WTC11 (cell line): ENCODE measurements around the gene SLC27A5. TPM values are rescaled to one million over a fixed set of nuclear protein-coding genes. Genes with fewer than 3 reads are reported as not detected.

Source experiments
- ATAC-seq: fragments of 200-7000 bp; cut with Tn5 transposase; 2 replicates; pipeline ENCODE4 v1.10.0; 2021; ENCODE audit warnings: mild to moderate bottlenecking, moderate library complexity
- Bru-seq: library from RNA; stranded (reverse); fragments of 400-500 nt; gene quantifications from one replicate; lab custom pipeline; 2021; lab: Mats Ljungman, UMichigan
- CTCF ChIA-PET: fragments of 300-600 bp; sonication (Branson Sonifier 250); formaldehyde crosslinking; loops from one replicate; lab custom pipeline; 2021; ENCODE audit warnings: antibody characterized with exemption; lab: Charles Lee
- POLR2A ChIA-PET: fragments of 350-600 bp; sonication (Branson Sonifier 250); formaldehyde crosslinking; loops from one replicate; lab custom pipeline; 2021; ENCODE audit warnings: antibody characterized with exemption; lab: Charles Lee
- DNase-seq: peaks from one replicate; pipeline ENCODE4 v3.0.0; 2021; ENCODE audit warnings: low spot score
- H3K27ac Mint-ChIP-seq: 2 replicates; pipeline ENCODE4 v1.8.0; 2021; ENCODE audit warnings: mixed read lengths
- H3K27me3 Mint-ChIP-seq: 2 replicates; pipeline ENCODE4 v1.8.0; 2021; ENCODE audit warnings: low read depth, mild to moderate bottlenecking, moderate library complexity, mixed read lengths
- H3K36me3 Mint-ChIP-seq: 2 replicates; pipeline ENCODE4 v1.8.0; 2021; ENCODE audit warnings: mixed read lengths
- H3K4me1 Mint-ChIP-seq: 2 replicates; pipeline ENCODE4 v1.8.0; 2022; ENCODE audit warnings: mixed read lengths
- H3K4me3 Mint-ChIP-seq: 2 replicates; pipeline ENCODE4 v1.8.0; 2021; ENCODE audit warnings: mild to moderate bottlenecking, moderate library complexity, mixed read lengths
- H3K9me3 Mint-ChIP-seq: 2 replicates; pipeline ENCODE4 v1.8.0; 2021; ENCODE audit warnings: mixed read lengths
- HMGA2 ChIP-seq: fragments of 250-450 bp; sonication (Bioruptor Pico); IDR thresholded peaks from 2 replicates; pipeline ENCODE4 v1.4.0; 2021; ENCODE audit warnings: mild to moderate bottlenecking, moderate library complexity
- SMAD3 ChIP-seq: sonication (generic); formaldehyde crosslinking; IDR thresholded peaks from 2 replicates; pipeline ENCODE4 v1.8.0; 2022; ENCODE audit warnings: missing genetic modification reagents, mild to moderate bottlenecking, borderline replicate concordance
- long read RNA-seq, 3 experiments: library from RNA in 1 of 3; library from capped mRNA in 1 of 3; library from polyadenylated mRNA in 1 of 3; unstranded in 2 of 3; stranded (forward) in 1 of 3; transcript quantifications; one replicate each; pipeline ENCODE4 v2.0.0, GENCODE V29; 2021
- total RNA-seq: library from RNA; stranded (reverse); gene quantifications from 3 replicates; pipeline ENCODE4 v1.2.3, GENCODE V29; 2021
- TF ChIP-seq, protein P1 (sequence below): sonication (generic); formaldehyde crosslinking; IDR thresholded peaks from 2 replicates; pipeline ENCODE4 v1.8.1; 2023; ENCODE audit warnings: mild to moderate bottlenecking, missing genetic modification reagents, borderline replicate concordance
- TF ChIP-seq, protein P2 (sequence below): sonication (generic); formaldehyde crosslinking; IDR thresholded peaks from 2 replicates; pipeline ENCODE4 v1.8.0; 2022; ENCODE audit warnings: mild to moderate bottlenecking, missing genetic modification reagents
- TF ChIP-seq, protein P3 (sequence below): sonication (generic); formaldehyde crosslinking; IDR thresholded peaks from 2 replicates; pipeline ENCODE4 v1.8.0; 2022; ENCODE audit warnings: mild to moderate bottlenecking, missing genetic modification reagents
- TF ChIP-seq, protein P4 (sequence below): sonication (generic); formaldehyde crosslinking; IDR thresholded peaks from 2 replicates; pipeline ENCODE4 v1.8.1; 2022; ENCODE audit warnings: low read depth, missing genetic modification reagents, borderline replicate concordance

The SLC27A5 gene, protein sequence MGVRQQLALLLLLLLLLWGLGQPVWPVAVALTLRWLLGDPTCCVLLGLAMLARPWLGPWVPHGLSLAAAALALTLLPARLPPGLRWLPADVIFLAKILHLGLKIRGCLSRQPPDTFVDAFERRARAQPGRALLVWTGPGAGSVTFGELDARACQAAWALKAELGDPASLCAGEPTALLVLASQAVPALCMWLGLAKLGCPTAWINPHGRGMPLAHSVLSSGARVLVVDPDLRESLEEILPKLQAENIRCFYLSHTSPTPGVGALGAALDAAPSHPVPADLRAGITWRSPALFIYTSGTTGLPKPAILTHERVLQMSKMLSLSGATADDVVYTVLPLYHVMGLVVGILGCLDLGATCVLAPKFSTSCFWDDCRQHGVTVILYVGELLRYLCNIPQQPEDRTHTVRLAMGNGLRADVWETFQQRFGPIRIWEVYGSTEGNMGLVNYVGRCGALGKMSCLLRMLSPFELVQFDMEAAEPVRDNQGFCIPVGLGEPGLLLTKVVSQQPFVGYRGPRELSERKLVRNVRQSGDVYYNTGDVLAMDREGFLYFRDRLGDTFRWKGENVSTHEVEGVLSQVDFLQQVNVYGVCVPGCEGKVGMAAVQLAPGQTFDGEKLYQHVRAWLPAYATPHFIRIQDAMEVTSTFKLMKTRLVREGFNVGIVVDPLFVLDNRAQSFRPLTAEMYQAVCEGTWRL
- total RNA-seq (18.8 to 22.0 TPM (median 21.9 TPM) in 3 replicates), Bru-seq, nascent RNA (percentile 36 among the genes with signal in this experiment)
- long read RNA-seq, experiment 1, transcript SLC27A5-204 (3 exons, 643 nt): major isoform, 19 of 22 reads
- long read RNA-seq, experiment 1, partial matches to known transcripts: 1 of 22 reads
- long read RNA-seq, experiment 1, other reads (novel, unspliced or antisense): 2 of 22 reads
- long read RNA-seq, experiment 2, transcript SLC27A5-204 (3 exons, 643 nt): major isoform, 21 of 29 reads
- long read RNA-seq, experiment 2, partial matches to known transcripts: 0 of 29 reads
- long read RNA-seq, experiment 2, other reads (novel, unspliced or antisense): 7 of 29 reads
- long read RNA-seq, experiment 3, partial matches to known transcripts: 2 of 9 reads
- long read RNA-seq, experiment 3, other reads (novel, unspliced or antisense): 3 of 9 reads

DNA sequence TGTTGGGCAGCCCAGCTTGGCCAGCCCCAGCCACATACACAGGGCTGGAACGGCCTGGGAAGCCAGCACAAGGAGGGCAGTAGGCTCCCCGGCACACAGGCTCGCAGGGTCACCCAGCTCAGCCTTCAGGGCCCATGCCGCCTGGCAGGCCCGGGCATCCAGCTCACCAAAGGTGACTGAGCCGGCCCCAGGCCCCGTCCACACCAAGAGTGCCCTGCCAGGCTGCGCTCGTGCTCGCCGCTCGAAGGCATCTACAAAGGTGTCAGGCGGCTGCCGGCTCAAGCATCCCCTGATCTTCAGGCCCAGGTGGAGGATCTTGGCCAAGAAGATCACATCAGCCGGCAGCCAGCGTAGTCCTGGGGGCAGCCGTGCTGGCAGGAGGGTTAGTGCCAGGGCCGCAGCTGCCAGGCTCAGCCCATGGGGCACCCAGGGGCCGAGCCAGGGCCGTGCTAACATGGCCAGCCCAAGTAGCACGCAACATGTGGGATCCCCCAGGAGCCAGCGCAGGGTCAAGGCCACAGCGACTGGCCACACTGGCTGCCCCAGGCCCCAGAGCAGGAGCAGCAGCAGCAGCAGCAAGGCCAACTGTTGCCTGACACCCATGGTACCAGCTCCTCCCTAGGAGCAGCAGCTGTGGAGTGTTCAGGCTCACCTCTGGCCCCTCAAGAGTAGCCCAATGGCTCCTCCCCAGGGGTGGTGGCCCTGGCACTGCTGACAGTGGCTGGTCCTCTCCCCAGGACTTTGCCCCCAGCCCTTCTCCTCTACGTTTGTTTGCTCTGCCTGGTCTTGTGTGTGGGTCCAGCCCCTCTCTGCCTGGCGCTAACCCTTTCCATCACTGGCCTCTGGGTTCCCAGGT lies at the start of gene SLC27A5:
TSS of gene SLC27A5 (minus strand) at position 640 of the 856 bp plus-strand sequence. CDS start at position 603, 37 bp downstream.
- peaks cover 15% of the 10 kb centered on the region for H3K36me3 Mint-ChIP-seq
- DNase-seq (no peak), ATAC-seq (no peak)
- no peak within 1 kb of the TSS for H3K27ac Mint-ChIP-seq
- H3K4me3 Mint-ChIP-seq: no peak within 1 kb of the TSS
- peaks cover 20% of the 10 kb centered on the region for H3K27me3 Mint-ChIP-seq
- peaks cover 18% of the 10 kb centered on the region for H3K4me1 Mint-ChIP-seq
- CTCF ChIA-PET: no interaction called here
- H3K9me3 Mint-ChIP-seq: peaks cover 11% of the 10 kb centered on the region
- no peak for TF ChIP-seq SMAD3 (CRISPR knock-in tag)
- TF ChIP-seq, protein P1, sequence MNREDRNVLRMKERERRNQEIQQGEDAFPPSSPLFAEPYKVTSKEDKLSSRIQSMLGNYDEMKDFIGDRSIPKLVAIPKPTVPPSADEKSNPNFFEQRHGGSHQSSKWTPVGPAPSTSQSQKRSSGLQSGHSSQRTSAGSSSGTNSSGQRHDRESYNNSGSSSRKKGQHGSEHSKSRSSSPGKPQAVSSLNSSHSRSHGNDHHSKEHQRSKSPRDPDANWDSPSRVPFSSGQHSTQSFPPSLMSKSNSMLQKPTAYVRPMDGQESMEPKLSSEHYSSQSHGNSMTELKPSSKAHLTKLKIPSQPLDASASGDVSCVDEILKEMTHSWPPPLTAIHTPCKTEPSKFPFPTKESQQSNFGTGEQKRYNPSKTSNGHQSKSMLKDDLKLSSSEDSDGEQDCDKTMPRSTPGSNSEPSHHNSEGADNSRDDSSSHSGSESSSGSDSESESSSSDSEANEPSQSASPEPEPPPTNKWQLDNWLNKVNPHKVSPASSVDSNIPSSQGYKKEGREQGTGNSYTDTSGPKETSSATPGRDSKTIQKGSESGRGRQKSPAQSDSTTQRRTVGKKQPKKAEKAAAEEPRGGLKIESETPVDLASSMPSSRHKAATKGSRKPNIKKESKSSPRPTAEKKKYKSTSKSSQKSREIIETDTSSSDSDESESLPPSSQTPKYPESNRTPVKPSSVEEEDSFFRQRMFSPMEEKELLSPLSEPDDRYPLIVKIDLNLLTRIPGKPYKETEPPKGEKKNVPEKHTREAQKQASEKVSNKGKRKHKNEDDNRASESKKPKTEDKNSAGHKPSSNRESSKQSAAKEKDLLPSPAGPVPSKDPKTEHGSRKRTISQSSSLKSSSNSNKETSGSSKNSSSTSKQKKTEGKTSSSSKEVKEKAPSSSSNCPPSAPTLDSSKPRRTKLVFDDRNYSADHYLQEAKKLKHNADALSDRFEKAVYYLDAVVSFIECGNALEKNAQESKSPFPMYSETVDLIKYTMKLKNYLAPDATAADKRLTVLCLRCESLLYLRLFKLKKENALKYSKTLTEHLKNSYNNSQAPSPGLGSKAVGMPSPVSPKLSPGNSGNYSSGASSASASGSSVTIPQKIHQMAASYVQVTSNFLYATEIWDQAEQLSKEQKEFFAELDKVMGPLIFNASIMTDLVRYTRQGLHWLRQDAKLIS: no peak
- TF ChIP-seq, all 79 proteins: peak for 0
- POLR2A ChIA-PET: interaction anchor here (0.8 kb wide), 1 partner anchor 44 kb away, joined by 3 read pairs; no protein-coding TSS in a partner anchor

DNA sequence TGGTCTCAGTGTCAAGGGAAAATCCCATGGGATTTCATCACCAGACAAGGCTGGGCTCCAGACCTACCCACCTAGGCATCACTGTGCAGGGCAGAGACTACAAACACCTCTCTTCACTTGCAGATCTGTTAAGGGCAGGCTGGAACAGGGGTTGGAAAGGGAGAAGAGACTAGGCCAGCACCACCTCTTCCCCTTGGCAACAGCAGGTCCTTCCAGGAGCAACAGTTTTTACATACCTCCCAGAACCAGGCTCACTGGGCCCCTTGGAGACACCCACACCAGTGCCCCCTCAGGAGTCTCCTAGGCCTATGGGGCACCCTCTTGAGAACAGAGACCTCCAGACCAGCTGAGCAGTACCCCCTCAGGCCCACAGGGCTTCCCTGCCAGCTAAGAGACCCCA lies 49.1 kb upstream of the SLC27A5 start:
- H3K4me3 Mint-ChIP-seq: 0 out of 2 replicates have a peak overlapping the region, but pooled peaks have one; percentile 97
- no peak overlapping the region for H3K27ac Mint-ChIP-seq
- POLR2A ChIA-PET: interaction anchor here (0.6 kb wide), 1 partner anchor 23 kb away, joined by 3 read pairs; no protein-coding TSS in a partner anchor
- no peak for TF ChIP-seq HMGA2 (CRISPR knock-in tag)
- TF ChIP-seq, protein P2, sequence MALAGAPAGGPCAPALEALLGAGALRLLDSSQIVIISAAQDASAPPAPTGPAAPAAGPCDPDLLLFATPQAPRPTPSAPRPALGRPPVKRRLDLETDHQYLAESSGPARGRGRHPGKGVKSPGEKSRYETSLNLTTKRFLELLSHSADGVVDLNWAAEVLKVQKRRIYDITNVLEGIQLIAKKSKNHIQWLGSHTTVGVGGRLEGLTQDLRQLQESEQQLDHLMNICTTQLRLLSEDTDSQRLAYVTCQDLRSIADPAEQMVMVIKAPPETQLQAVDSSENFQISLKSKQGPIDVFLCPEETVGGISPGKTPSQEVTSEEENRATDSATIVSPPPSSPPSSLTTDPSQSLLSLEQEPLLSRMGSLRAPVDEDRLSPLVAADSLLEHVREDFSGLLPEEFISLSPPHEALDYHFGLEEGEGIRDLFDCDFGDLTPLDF: no peak
- TF ChIP-seq, protein P3, sequence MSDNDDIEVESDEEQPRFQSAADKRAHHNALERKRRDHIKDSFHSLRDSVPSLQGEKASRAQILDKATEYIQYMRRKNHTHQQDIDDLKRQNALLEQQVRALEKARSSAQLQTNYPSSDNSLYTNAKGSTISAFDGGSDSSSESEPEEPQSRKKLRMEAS (CRISPR knock-in tag): no peak
- TF ChIP-seq, protein P4, sequence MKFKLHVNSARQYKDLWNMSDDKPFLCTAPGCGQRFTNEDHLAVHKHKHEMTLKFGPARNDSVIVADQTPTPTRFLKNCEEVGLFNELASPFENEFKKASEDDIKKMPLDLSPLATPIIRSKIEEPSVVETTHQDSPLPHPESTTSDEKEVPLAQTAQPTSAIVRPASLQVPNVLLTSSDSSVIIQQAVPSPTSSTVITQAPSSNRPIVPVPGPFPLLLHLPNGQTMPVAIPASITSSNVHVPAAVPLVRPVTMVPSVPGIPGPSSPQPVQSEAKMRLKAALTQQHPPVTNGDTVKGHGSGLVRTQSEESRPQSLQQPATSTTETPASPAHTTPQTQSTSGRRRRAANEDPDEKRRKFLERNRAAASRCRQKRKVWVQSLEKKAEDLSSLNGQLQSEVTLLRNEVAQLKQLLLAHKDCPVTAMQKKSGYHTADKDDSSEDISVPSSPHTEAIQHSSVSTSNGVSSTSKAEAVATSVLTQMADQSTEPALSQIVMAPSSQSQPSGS (CRISPR knock-in tag): no peak
- H3K27me3 Mint-ChIP-seq: peaks cover 56% of the 10 kb centered on the region
- CTCF ChIA-PET: interaction anchor here (2.4 to 3.6 kb wide), 2 partner anchors 42 to 47 kb away, joined by 15 to 20 read pairs; partner anchors contain the start of gene ZBTB45
- no peak for ATAC-seq
- no peaks in the 10 kb centered on the region for H3K9me3 Mint-ChIP-seq
- DNase-seq: no peak
- H3K36me3 Mint-ChIP-seq: peaks cover 11% of the 10 kb centered on the region
- H3K4me1 Mint-ChIP-seq: peaks cover 33% of the 10 kb centered on the region
